Colonic mucosa (tissue), 4 donors: Measurements from ENCODE around the gene SNORC. TPM values are rescaled to one million over a fixed set of nuclear protein-coding genes. Genes with fewer than 3 reads are reported as not detected.
A peak's percentile ranks its signal among the peaks of the same experiment; 100 is the strongest.
"Not testable (repeated sequence)": the region's sequence is repeated elsewhere in the genome, so short reads cannot be mapped to it uniquely, and the experiment has no call there.

Source experiments
- DNase-seq: peaks from one replicate; pipeline ENCODE4 v3.0.0-alpha.2; 2020
- H3K27ac ChIP-seq: fragments of 200-600 bp; one replicate; pipeline ENCODE4 v1.8.0; 2021
- H3K27me3 ChIP-seq: fragments of 200-600 bp; one replicate; pipeline ENCODE4 v1.8.0; 2021
- H3K36me3 ChIP-seq: fragments of 200-600 bp; one replicate; pipeline ENCODE4 v1.8.0; 2021
- H3K4me1 ChIP-seq: fragments of 200-600 bp; one replicate; pipeline ENCODE4 v1.8.0; 2021; ENCODE audit warnings: mild to moderate bottlenecking
- H3K4me3 ChIP-seq: fragments of 200-600 bp; one replicate; pipeline ENCODE4 v1.8.0; 2021
- H3K9ac ChIP-seq, 2 donors: one replicate each; pipeline ENCODE4 v1.7.0; 2013; ENCODE audit warnings: control low read depth in 2 of 2, low read depth in 2 of 2, low read length in 2 of 2
- H3K9me3 ChIP-seq: fragments of 200-600 bp; one replicate; pipeline ENCODE4 v1.8.0; 2021
- CTCF ChIP-seq: fragments of 200-600 bp; IDR thresholded peaks from one replicate; pipeline ENCODE4 v1.8.0; 2022; ENCODE audit warnings: antibody characterized with exemption, mild to moderate bottlenecking
- intact Hi-C: fragments of 100-400 bp; cut with DNase I; formaldehyde crosslinking; loops from one replicate; pipeline ENCODE4 v1.14.1; 2022
- total RNA-seq, 2 donors: library from RNA; stranded (reverse); fragmentation: NEBNext Ultra II Directional in 1 of 2; extraction: Animal tissue kit (Norgen Biotek cat#: 25700) in 1 of 2; gene quantifications; one replicate each; pipeline ENCODE4 v1.2.1, GENCODE V29; 2021
- donor health status: healthy.
- donor health status: DM: no; HTN: no; CAD: no.
- donor health status: DM: no; HTN: no; CAD: no.

Gene SNORC
- total RNA-seq, 2 donors from 2014 or later: 39.6 to 67.5 TPM

- no peaks in the 10 kb centered on the region for H3K9me3 ChIP-seq
- no peaks in the 10 kb centered on the region for H3K27me3 ChIP-seq
- peaks cover 8% of the 10 kb centered on the region for H3K36me3 ChIP-seq
- no peaks in the 10 kb centered on the region for H3K4me1 ChIP-seq
- intact Hi-C loops: loop anchor here (5.0 kb wide), 1 partner anchor 406 kb away; the partner anchor contains the start of gene ATG16L1
- no peak for DNase-seq
- H3K27ac ChIP-seq: no peak overlapping the region
- no peak for TF ChIP-seq CTCF
- no peak overlapping the region for H3K4me3 ChIP-seq
- H3K9ac ChIP-seq: no peak overlapping the region
Measured at GRCh38 chr2:232846055-232846454, 24.0 kb upstream of the SNORC start.

GRCh38 chr2:232850039-232850438 lies 20.0 kb upstream of the SNORC start:
- intact Hi-C loops: loop anchor here (5.0 kb wide), 2 partner anchors 182 to 207 kb away; partner anchors contain the start of gene NEU2
- H3K36me3 ChIP-seq: peaks cover under 1% of the 10 kb centered on the region
- DNase-seq: no peak

GRCh38 chr2:232852081-232852480 lies 18.0 kb upstream of the SNORC start:
- H3K9me3 ChIP-seq, H3K36me3 ChIP-seq, H3K4me1 ChIP-seq, H3K4me3 ChIP-seq, H3K27me3 ChIP-seq, DNase-seq, H3K27ac ChIP-seq, H3K9ac ChIP-seq: not testable (repeated sequence)
- intact Hi-C loops: loop anchor here (5.0 kb wide), 2 partner anchors 180 to 205 kb away; partner anchors contain the start of gene NEU2

More at GRCh38 chr2:232850039-232850438, 20.0 kb upstream of the SNORC start:
- Histone ChIP-seq H3K4me1 (no peaks in the 10 kb centered on the region), H3K4me3 (no peak overlapping the region), H3K27me3 (no peaks in the 10 kb centered on the region), H3K9me3 (no peaks in the 10 kb centered on the region), H3K9ac (no peak overlapping the region), H3K27ac (no peak overlapping the region)
- no peak for TF ChIP-seq CTCF

GRCh38 chr2:232852676-232853075 lies 17.4 kb upstream of the SNORC start:
- intact Hi-C loops: loop anchor here (5.0 kb wide), 2 partner anchors 180 to 205 kb away; partner anchors contain the start of gene NEU2
- H3K27ac ChIP-seq: no peak overlapping the region

GRCh38 chr2:232854082-232854481 lies 16.0 kb upstream of the SNORC start:
- Histone ChIP-seq H3K27ac (no peak overlapping the region), H3K4me3 (no peak overlapping the region), H3K9ac (no peak overlapping the region), H3K9me3 (no peaks in the 10 kb centered on the region), H3K4me1 (no peaks in the 10 kb centered on the region), H3K27me3 (no peaks in the 10 kb centered on the region), H3K36me3 (no peaks in the 10 kb centered on the region)
- peak; percentile 64 for DNase-seq
- no peak for TF ChIP-seq CTCF
- intact Hi-C loops: loop anchor here (5.0 kb wide), 2 partner anchors 178 to 203 kb away; partner anchors contain the start of gene NEU2

More at GRCh38 chr2:232852676-232853075, 17.4 kb upstream of the SNORC start:
- no peaks in the 10 kb centered on the region for H3K27me3 ChIP-seq
- no peak overlapping the region for H3K9ac ChIP-seq
- no peak for TF ChIP-seq CTCF
- no peak for DNase-seq
- H3K9me3 ChIP-seq: no peaks in the 10 kb centered on the region
- no peaks in the 10 kb centered on the region for H3K36me3 ChIP-seq
- H3K4me3 ChIP-seq: no peak overlapping the region
- H3K4me1 ChIP-seq: no peaks in the 10 kb centered on the region

GRCh38 chr2:232857158-232857563 lies 12.9 kb upstream of the SNORC start:
- Histone ChIP-seq H3K9me3 (no peaks in the 10 kb centered on the region), H3K27me3 (no peaks in the 10 kb centered on the region), H3K4me1 (no peaks in the 10 kb centered on the region), H3K9ac (peak overlapping the region in 1 of 2 donors; percentile 4), H3K27ac (no peak overlapping the region), H3K36me3 (no peaks in the 10 kb centered on the region), H3K4me3 (no peak overlapping the region)
- intact Hi-C loops: no loop called here
- no peak for DNase-seq
- TF ChIP-seq CTCF: no peak
